Retina (tissue), 1 donor: ENCODE results near the gene EXOC4.
A peak's percentile ranks its signal among the peaks of the same experiment; 100 is the strongest.

ENCODE experiments used
- DNase-seq: peaks from one replicate; pipeline ENCODE4 v3.0.0-alpha.2; 2016

The EXOC4 gene

DNA sequence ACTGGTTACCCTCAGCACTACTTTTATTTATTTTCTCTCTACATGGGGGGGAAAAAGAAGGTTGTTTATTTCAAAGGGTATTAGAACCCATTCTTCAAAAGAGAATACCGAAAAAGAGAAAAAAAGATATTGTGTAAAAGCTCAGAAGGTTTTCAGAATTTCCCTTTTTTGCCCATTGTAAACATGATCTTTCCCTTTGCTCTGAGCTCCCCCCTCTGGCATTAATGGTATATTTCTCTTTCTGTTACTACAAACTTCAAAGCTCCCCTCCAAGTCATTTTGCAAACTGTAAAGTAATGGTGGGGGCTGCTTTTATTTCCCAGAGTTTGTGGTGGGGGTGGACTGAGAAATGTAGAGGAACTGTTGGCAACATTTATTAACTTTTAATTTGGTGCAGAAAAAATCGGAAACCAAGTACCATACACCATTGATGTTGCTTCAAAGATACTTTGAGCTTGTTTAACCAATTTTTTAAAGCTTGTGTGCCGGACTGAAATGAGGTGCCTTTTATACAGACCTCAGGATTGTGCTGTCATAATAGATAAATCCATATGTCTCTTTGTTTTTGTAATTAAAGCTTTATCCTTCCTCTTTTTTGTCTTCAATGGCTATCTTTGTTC, 181.5 kb downstream of the EXOC4 start:
- DNase-seq = peak; percentile 32

DNA sequence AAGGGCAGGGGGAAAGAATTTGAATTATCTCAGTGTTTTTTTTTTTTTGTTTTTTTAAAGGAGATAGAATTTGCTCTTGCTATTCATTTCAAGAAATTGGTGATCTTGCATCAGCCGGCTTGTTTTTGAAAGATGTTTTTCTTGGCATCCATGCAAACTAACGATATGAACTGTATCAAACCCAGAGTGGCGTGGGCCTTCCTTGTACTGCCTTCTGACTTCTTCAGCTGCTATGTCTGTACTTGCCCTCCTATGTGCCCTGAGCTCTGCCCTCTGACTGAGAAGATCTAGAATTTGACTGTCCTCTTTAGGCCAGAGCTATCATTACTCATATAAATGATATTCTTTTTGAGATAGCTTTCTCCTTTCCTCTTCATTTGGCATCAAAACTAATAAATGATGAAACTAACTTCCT, 183.1 kb downstream of the EXOC4 start:
- no peak for DNase-seq

GRCh38 chr7:133437544-133437943, 184.7 kb downstream of the EXOC4 start:
- DNase-seq = no peak

DNA sequence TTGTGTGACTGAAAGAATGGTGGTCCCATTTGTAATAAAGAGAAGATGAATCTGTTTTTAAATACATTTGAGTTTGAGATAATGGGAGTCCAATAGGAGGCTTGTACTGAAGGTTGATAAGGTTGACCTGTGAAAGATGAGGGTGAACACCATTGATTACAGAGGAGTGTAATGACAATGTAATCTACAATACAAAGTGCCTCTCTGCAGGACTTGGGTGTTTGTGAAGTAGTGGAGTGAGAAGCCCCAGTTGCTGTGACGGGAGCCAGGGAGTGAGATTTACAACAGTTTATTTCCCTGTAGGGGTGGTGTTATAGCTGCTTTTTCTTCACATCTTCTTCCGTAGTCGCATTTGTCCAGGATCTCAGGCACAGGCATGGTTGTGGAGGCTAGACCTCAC, 189.9 kb downstream of the EXOC4 start:
- no peak for DNase-seq

- no peak for DNase-seq
Observed at GRCh38 chr7:133445617-133446016, 192.7 kb downstream of the EXOC4 start.

DNA sequence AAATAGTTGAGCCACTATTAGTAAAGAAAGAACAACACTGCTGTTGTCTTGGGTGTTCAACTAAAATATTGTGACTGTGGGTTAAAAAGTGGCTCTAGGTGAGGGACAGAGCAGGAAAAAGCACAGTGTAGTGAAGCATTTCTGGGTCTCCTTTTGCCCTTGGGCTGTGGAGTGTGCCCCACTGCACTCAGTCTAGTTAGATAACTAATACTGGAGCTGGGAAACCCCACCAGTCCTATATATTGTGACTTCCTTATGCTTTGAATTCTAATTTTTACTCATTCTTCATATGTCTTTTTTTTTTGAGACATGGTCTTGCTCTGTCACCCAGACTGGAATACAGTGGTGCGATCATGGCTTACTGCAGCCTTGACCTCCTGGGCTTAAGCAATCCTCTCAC, 195.1 kb downstream of the EXOC4 start:
- no peak for DNase-seq

DNA sequence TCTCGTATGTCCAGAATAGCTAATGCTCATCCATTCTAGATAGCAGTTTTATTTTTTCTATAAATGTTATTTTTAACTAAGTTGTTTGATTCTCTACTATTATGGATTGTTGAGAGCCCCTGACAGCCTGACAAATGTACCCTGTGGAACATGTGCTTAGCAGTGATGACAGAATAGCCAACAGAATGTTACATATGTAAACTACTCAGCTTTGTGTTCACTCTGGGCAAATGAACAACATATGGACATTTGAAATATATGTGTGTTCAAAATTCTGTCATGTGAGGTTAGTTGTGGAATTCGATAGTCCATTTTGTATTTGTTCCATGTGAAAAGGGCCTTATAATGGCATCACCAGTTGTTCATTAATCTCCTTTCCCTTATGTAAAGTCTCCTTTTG, 199.7 kb downstream of the EXOC4 start:
- no peak for DNase-seq

GRCh38 chr7:133458688-133459087, 205.8 kb downstream of the EXOC4 start:
- DNase-seq = no peak

- no peak for DNase-seq
Observed at GRCh38 chr7:133461421-133461820, 208.5 kb downstream of the EXOC4 start.

DNA sequence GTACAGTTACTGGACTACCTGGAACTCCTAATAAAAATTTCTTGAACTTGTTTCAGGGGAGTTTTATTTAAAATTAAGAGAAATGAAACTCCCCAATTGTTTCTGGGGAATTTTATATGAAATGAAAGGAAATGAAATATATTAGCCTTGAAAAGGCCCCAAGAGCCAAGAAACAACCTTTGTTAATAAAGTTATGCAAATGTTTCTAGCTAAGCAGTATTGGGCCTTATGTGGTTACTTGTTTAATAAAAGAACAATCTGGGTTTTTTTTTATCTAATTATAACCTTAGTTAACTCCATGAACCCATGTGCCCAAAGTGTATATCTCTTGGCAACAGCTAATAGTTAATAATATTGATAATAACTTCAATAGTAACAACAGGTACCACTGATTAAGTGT, 222.8 kb downstream of the EXOC4 start:
- DNase-seq = no peak

GRCh38 chr7:133477791-133478190, 224.9 kb downstream of the EXOC4 start:
- no peak for DNase-seq

GRCh38 chr7:133478591-133479135, 225.8 kb downstream of the EXOC4 start:
- DNase-seq = no peak

DNA sequence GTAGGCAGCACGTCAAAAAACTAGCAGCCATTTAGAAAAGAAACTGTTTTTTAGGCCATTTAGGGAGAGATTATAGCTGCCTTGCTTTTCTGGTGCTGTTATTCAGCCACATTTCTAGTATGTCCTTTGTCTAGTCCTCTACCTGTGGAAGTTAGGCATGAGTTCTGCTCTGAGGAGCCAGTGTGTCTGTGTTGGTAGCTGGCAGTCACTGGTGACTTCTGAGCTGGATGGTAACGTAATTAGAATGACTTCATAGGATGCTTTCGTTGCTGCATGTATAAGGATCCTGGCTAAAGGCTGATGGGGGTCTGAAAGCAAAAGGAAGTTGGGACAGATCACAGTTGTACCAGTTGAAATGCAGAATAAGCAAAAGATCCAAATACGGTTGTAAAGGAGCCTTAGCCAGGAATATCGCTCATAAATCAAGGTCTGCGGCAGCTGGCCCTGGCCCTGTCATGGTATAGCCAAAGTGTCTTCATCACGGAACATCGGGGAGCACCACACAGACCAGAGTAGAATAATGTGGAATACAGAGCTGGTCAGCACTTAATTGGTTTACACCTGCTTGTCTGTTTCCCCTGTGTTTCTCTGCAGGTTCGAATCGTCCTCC, 226.7 kb downstream of the EXOC4 start:
- DNase-seq = no peak

DNA sequence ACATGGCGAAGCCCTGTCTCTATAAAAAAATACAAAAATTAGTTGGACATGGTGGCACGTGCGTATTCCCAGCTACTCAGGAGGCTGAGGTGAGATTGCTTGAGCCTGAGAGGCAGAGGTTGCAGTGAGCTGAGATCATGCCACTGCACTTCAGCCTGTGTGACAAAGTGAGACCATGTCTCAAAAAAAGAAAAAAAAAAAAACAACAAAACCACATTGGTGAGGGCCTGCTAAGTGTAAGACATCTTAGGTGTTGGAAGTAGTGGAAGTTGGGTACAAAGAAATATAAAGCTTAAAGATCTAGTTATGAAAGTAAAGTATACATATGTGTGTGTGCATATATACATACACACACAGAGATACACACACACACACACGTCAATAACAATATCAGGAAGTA, 228.0 kb downstream of the EXOC4 start:
- DNase-seq = no peak

- DNase-seq = no peak
Observed at GRCh38 chr7:133481676-133482075, 228.8 kb downstream of the EXOC4 start.

- no peak for DNase-seq
Observed at GRCh38 chr7:133482599-133482998, 229.7 kb downstream of the EXOC4 start.

DNA sequence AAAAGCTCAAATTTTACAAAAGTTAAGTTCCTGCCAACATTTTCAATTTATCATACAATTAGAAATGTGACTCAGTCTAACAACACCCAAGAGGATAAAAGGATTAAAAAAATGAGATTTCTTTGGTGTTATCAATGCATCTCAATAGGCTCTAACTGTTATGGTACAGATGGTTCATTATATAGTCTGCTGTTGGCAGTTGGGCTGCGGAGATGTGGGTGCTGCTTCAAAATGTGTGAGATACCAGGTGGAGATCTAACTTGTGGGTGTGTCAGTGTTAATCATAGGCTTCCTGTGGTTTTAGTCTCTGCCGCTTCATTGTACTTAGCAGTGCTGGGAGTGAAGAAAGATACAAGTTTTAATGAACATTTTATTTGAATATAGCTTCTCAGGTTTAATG, 231.2 kb downstream of the EXOC4 start:
- DNase-seq = no peak

DNA sequence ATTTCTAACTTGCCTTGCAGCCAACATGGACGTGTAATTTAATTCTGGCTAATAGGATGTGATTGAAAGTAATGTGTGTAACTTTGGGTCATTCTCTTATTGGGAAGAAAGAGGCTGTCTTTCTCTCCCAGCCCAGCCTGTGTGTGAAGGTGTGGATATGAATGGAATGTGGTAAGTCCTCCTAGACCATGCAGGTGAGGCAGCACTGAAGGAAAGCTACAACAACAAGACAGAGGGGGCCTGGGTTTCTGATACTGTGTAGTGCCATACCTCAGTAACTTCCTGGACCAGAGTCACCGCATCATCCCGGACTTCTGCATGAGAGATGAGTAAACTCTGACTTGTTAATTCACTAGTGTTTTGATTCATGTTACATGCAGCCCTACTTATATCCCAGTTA, 237.0 kb downstream of the EXOC4 start:
- DNase-seq = no peak

- DNase-seq = no peak
Observed at GRCh38 chr7:133491201-133491691, 238.4 kb downstream of the EXOC4 start.

DNA sequence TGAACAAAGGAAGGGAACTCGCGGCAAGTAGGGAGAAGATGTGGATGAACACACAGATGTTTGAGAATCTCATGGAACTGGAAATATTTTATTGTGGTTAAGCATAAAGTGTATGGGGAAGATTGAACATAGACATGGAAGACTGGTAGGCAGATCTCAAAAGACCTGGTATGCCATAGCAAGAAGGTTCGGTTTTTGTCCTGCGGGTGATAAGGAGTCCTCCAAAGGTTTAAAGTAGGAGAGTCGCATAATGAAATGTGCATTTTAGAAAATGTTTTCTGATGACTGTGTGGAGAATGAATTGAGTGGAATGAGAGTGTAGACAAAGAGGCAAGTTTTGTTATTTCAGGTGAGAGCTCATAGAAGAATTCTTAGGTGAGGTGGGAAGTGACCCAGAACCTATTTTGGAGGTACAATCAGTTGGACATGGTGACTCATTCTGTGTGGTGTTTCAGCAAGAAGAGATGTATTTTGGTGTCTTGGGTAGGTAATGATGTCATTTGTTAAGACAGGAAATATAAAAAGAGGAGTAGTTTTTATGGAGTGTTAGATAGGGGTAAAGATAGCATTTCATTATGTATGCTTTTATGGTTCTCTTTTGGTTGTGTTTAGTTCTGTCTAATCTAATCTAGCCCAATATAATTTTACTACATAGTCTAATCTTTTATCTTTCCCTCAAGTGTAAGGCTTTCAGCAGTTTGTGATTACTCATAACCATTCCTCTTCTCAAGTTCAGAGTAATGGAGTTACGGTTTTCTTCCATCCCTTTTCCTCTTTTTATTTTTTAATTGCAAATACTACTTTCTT, 239.2 kb downstream of the EXOC4 start:
- DNase-seq = no peak

GRCh38 chr7:133497061-133497460, 244.2 kb downstream of the EXOC4 start:
- no peak for DNase-seq

DNA sequence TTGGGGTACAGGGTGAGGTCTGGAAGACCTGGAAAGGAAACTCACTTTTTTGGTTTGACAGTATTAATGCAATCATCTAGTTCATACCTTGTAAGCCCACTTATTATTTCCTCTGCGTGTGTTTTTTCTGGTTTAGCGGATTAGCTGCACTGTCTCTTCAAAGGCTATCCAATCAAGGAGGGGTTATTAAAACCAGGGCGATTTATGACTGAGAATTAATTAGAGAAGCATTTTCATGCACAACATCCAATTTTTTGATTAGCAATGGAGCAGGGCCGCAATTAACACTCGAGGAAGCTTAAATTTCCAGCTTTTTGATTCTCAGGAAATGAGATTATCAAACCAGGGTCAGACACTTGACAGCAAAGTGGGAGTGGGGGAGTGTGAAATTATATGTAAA, 248.9 kb downstream of the EXOC4 start:
- peak; percentile 15 for DNase-seq

GRCh38 chr7:133502498-133502897, 249.6 kb downstream of the EXOC4 start:
- DNase-seq = no peak

DNA sequence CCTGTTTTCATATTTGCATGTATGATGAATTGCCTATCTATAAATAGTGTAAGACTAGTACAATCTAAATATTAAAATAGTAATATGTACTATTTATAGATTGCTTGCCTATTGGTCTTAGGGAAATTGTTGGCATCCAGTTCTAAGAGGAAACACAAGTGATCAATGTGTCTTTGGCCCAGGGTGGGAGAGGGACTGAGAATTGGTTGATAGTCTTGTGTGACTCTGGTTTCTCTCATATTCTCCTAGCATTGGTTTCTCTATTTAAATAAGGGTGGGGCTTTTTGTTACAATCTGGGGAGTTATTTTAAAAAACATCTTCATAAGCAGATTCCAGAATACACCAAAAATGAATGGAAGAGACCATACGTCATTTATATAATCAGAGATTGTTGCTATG, 250.1 kb downstream of the EXOC4 start:
- no peak for DNase-seq
